ENCODE results near the gene GET4.

The GET4 gene

DNA sequence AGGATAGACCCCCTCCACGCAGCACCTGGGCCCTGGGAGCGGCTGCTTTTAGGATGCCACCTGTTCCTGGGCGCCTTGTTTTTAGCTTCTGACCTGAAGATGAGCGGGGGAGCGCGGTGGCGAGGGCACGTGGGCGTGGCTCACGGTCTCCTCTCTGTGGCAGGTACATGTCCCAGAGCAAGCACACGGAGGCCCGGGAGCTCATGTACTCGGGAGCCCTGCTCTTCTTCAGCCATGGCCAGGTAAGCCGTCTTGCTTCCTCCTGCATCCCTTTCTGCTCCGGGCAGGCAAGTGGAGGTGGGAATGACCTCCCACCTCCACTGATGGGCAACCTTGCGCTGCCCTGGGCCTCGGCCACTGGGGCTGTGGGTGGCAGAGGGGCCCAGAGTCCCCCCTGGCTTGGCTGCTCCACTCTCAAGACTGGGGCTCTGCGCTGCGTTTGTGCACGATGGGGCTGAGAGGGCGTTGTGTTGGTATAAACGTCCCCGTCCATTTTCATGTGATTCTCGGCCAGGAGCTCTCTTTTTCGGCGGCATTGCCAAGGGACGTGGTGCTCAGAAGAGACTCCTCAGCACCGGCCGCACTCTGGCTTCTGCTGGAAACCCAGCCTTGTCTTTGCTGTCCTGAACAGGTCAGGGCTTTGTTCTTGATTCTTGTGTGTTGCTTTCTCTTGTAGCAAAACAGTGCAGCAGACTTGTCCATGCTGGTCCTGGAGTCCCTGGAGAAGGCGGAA is 9.7 kb downstream of the GET4 start:
- no peak for DNase-seq (ENCODE audit: low spot score)
- POLR2A ChIA-PET (ENCODE audit: low non-redundant PET): no interaction called here
- TF ChIP-seq, protein P1, sequence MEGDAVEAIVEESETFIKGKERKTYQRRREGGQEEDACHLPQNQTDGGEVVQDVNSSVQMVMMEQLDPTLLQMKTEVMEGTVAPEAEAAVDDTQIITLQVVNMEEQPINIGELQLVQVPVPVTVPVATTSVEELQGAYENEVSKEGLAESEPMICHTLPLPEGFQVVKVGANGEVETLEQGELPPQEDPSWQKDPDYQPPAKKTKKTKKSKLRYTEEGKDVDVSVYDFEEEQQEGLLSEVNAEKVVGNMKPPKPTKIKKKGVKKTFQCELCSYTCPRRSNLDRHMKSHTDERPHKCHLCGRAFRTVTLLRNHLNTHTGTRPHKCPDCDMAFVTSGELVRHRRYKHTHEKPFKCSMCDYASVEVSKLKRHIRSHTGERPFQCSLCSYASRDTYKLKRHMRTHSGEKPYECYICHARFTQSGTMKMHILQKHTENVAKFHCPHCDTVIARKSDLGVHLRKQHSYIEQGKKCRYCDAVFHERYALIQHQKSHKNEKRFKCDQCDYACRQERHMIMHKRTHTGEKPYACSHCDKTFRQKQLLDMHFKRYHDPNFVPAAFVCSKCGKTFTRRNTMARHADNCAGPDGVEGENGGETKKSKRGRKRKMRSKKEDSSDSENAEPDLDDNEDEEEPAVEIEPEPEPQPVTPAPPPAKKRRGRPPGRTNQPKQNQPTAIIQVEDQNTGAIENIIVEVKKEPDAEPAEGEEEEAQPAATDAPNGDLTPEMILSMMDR (conservative IDR thresholded peaks at IDR 0.05; ENCODE audit: low read depth): no peak
- no peak overlapping the region; the same call in 1 of the 2 replicates for H3K27ac ChIP-seq
- CTCF ChIA-PET: no interaction called here

DNA sequence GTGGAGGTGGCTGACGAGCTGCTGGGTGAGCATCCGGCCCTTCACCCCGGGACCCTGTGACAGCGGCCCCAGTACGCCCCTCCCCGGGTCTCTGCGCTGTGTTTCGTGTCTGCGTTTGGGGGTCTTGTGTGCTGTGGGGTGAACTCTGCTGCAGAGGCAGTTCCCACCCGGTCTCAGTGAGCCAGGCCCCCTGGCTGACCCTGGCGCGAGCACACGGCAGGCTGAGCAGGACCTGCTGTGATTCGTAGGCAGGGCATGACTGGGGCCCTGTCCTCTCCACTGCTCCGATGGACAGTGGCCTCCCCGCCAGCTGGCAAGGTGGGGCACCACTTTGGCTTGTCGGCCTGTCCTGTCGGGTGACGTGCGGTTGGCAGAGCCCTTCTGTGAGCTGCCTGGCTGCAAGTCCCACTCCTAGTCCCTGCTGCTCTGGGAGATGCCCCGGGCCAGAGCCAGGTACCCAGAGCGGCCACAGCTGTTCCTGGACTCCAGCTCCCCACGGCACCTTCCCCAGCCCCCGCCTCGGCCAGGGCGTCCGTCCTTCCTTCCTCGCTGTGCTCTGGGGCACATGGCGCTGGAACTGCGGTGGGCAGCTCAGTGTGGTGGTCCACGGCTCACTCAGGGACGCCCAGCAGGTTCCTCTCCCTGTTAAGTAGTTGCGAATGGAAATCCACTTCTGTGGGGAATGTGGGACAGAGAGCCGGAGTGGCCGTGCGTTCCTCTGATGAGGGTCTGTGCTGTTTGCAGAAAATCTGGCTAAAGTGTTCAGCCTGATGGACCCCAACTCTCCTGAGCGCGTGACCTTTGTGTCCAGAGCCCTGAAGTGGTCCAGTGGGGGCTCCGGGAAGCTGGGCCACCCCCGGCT is 10.5 kb downstream of the GET4 start:
- ChIA-PET POLR2A (ENCODE audit: low non-redundant PET) (no interaction called here), CTCF (interaction anchor here (0.7 kb wide), 1 partner anchor 1899 kb away, joined by 3 read pairs; no protein-coding TSS in a partner anchor)
- no peak for DNase-seq (ENCODE audit: low spot score)
- H3K27ac ChIP-seq: no peak overlapping the region
- TF ChIP-seq, protein P1 (conservative IDR thresholded peaks at IDR 0.05; ENCODE audit: low read depth): no peak

DNA sequence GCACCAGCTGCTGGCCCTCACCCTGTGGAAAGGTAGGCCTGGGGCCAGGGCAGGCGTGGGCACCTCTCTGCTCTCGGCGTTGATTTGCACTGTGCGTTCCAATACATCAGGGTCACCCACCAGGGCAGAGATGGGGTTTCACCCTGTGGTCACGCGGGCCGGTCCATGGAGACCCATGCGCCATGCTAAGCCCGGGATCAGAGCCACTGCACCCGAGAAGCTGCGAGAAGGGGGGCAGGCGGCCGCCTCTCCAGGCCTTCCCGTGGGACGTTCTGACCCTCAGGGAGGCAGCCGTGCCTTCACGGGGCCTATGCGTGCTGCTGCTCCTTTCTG is 11.1 kb downstream of the GET4 start:
- TF ChIP-seq, protein P1 (conservative IDR thresholded peaks at IDR 0.05; ENCODE audit: low read depth): no peak
- CTCF ChIA-PET: interaction anchor here (0.7 kb wide), 1 partner anchor 1898 kb away, joined by 3 read pairs; no protein-coding TSS in a partner anchor

DNA sequence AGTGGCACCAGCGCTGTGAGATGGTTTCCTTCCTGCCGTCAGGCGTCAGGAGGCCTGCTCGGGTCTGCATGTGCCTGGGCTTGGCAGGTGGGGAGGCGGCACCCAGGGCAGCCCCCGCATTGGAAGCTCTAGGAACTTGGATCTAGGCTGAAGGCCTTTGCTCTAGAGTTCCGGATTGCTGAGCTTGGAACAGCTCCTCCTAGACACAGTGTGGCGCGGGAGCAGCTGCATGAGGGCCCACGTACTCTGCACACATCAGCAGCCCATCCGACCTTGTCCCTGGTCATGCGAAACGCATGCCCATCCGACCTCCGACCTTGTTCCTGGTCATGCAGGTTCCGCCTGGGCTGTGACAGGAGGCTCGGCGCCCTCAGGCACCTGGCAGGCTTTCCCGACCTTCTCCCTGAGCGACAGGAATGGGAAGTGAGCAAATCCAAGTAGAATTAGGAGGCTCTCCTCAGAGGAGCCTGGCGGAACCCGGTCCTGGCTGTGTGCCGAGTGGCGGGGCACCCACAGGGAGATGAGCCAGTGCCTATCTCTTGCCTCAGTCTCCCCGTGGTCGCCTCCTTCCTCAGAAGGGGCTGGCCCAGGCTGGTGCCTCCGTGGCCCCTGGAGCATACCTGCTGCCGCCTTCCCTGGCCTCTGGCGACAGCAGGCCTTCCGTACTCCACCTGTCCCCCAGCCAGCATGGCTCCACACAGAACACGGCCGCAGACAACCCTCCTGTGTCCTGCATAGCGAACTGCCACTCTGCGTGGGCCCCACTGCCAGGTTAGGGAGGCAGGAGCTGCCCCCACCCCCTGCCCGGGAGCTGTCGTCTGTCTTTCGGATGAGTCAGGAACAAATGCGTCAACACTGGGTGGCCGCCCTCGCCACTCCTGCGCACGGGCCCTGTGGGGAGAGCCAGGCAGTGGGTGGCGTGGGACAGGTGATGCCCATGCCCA is 12.0 kb downstream of the GET4 start:
- peak overlapping the region; percentile 24 for H3K27ac ChIP-seq
- TF ChIP-seq, protein P1 (conservative IDR thresholded peaks at IDR 0.05; ENCODE audit: low read depth): no peak
- ChIA-PET CTCF (no interaction called here), POLR2A (ENCODE audit: low non-redundant PET) (no interaction called here)
- no peak for DNase-seq (ENCODE audit: low spot score)

More for the DNA sequence above, 11.1 kb downstream of the GET4 start:
- H3K27ac ChIP-seq: no peak overlapping the region
- no peak for DNase-seq (ENCODE audit: low spot score)
- POLR2A ChIA-PET (ENCODE audit: low non-redundant PET): no interaction called here

DNA sequence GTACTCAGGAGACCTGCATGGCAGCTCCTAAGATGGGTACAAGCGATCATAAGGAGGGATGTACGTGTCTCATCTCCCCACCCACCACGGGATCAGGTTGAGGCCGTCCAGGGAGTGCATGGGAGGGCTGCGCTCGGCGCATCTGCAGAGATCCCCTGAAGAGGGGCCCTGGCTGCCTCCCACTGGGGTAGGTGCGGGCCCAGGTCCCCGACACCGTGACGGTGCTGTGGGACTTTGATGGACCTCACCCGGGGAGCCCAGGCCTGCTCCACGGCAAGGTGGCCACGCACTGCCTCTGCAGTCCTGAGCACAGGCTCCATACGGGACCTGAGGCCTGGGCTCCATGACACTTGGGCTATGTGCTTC is 12.7 kb downstream of the GET4 start:
- TF ChIP-seq, protein P1 (conservative IDR thresholded peaks at IDR 0.05; ENCODE audit: low read depth): no peak
- H3K27ac ChIP-seq: peak overlapping the region; percentile 24
- DNase-seq (ENCODE audit: low spot score): no peak
- POLR2A ChIA-PET (ENCODE audit: low non-redundant PET): no interaction called here
- CTCF ChIA-PET: no interaction called here

DNA sequence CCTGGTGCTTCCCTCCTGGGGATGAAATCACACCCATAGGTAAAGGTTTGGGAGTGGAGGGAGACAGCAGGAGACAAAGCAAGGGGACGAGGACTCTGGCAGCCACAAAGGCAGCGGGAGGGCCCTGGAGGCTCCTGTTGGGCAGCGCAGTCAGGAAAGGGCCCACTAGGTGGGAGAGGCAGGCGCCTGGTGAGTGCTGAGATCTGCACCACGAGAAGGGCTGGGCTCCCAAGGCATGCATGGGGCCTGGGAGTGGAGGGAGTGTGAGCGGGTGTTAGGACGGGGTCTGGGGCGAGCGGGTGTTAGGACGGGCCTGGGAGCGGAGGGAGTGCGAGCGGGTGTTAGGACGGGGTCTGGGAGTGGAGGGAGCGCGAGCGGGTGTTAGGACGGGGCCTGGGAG is 13.0 kb downstream of the GET4 start:
- peak overlapping the region; percentile 24 for H3K27ac ChIP-seq
- POLR2A ChIA-PET (ENCODE audit: low non-redundant PET): no interaction called here
- CTCF ChIA-PET: no interaction called here
- TF ChIP-seq, protein P1 (conservative IDR thresholded peaks at IDR 0.05; ENCODE audit: low read depth): no peak
- no peak for DNase-seq (ENCODE audit: low spot score)

Data from RWPE1 (cell line).